ENCODE results near the gene FBRSL1.
"Not testable (repeated sequence)": the region's sequence is repeated elsewhere in the genome, so short reads cannot be mapped to it uniquely, and the experiment has no call there.

Gene FBRSL1

GRCh38 chr12:132489602-132490266, at the start of gene FBRSL1:
Gene FBRSL1 (plus strand): TSS chr12:132490151.
- DNase-seq = peak; percentile 99

- not testable (repeated sequence) for DNase-seq
These were observed 49.5 kb upstream of the FBRSL1 start for GRCh38 chr12:132440420-132440819.

- no peak for DNase-seq
These were observed 47.8 kb upstream of the FBRSL1 start for GRCh38 chr12:132441871-132442863.

GRCh38 chr12:132443091-132443490, 46.9 kb upstream of the FBRSL1 start:
- no peak for DNase-seq

- DNase-seq = no peak
These were observed 45.7 kb upstream of the FBRSL1 start for GRCh38 chr12:132444283-132444682.

- no peak for DNase-seq
These were observed 44.7 kb upstream of the FBRSL1 start for GRCh38 chr12:132444957-132445883.

- peak; percentile 88 for DNase-seq
These were observed 43.9 kb upstream of the FBRSL1 start for GRCh38 chr12:132445884-132446632.

- DNase-seq = no peak
These were observed 43.2 kb upstream of the FBRSL1 start for GRCh38 chr12:132446633-132447326.

- no peak for DNase-seq
These were observed 42.6 kb upstream of the FBRSL1 start for GRCh38 chr12:132447327-132447720.

GRCh38 chr12:132447731-132448462, 42.1 kb upstream of the FBRSL1 start:
- DNase-seq = no peak

GRCh38 chr12:132448463-132448820, 41.5 kb upstream of the FBRSL1 start:
- DNase-seq = no peak

GRCh38 chr12:132449565-132450417, 40.2 kb upstream of the FBRSL1 start:
- no peak for DNase-seq

GRCh38 chr12:132450418-132451171, 39.4 kb upstream of the FBRSL1 start:
- DNase-seq = no peak

GRCh38 chr12:132451172-132451835, 38.6 kb upstream of the FBRSL1 start:
- no peak for DNase-seq

- no peak for DNase-seq
These were observed 38.1 kb upstream of the FBRSL1 start for GRCh38 chr12:132451836-132452195.

- DNase-seq = no peak
These were observed 37.2 kb upstream of the FBRSL1 start for GRCh38 chr12:132452596-132453350.

GRCh38 chr12:132453361-132454192, 36.4 kb upstream of the FBRSL1 start:
- no peak for DNase-seq
